Transverse colon (tissue), 3 donors: Measurements from ENCODE around the gene GALM.

Experiments
- CTCF ChIP-seq, 5 experiments: fragments of 200-600 bp in 3 of 5; fragments of 450-650 bp in 2 of 5; sonication (generic) in 3 of 5; IDR thresholded peaks; 1 replicate in 2 of 5; 2 replicates in 3 of 5; pipeline ENCODE4 v1.5.1; 2016 to 2017; ENCODE audit warnings: antibody characterized with exemption in 5 of 5, inconsistent platforms in 3 of 5, mild to moderate bottlenecking in 2 of 5, moderate library complexity in 1 of 5
- EP300 ChIP-seq: sonication (generic); formaldehyde crosslinking; IDR thresholded peaks from one replicate; pipeline ENCODE4 v1.6.1; 2017; ENCODE audit warnings: antibody characterized with exemption, low read depth
- POLR2A ChIP-seq: fragments of 450-650 bp; IDR thresholded peaks from one replicate; pipeline ENCODE4 v1.6.1; 2016; ENCODE audit warnings: antibody characterized with exemption, mild to moderate bottlenecking, moderate library complexity

- TF ChIP-seq EP300 (no peak), CTCF (IDR thresholded peaks at IDR 0.05) (no peak), POLR2A (no peak)
These were observed 10.8 kb downstream of the GALM start for GRCh38 chr2:38676681-38677080.
